ENCODE data around the gene GSTA1. TPM values are rescaled to one million over a fixed set of nuclear protein-coding genes. Genes with fewer than 3 reads are reported as not detected.
"Not testable (repeated sequence)": the region's sequence is repeated elsewhere in the genome, so short reads cannot be mapped to it uniquely, and the experiment has no call there.

GSTA1 gene
- total RNA-seq, 1 experiment from 2014 or later: not detected

DNA sequence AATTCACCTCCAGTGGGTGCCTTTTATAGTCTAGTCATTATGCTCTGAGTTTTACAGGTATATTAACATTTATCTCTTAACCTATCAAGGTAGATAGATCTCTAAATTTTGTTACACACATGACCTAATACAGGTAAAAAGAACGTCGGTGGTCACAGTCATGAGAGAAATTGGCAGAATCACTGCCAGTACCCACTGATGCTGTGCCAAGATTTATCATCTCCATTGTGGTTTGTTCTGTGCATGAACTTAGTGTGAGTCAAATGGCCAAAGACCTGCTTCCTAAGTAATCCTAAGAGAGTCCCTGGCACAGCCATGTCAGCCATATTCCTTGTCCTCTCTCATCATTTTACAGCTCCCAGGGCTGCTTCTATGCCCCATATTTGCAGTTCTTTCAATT is 9.2 kb downstream of the GSTA1 start:
- not testable (repeated sequence) for H3K14ac ChIP-seq (ENCODE audit: insufficient read depth, low read length); H3K27me3 Mint-ChIP-seq (ENCODE audit: low read depth)

More for the DNA sequence above, 9.2 kb downstream of the GSTA1 start:
- not testable (repeated sequence) for H4K5ac ChIP-seq (ENCODE audit: insufficient read length, low read depth, low read length); H4K8ac ChIP-seq (replicated peaks; ENCODE audit: insufficient read length, low read depth, low read length); H2BK12ac ChIP-seq (ENCODE audit: insufficient read length, low read depth, low read length); DNase-seq; H4K91ac ChIP-seq (ENCODE audit: insufficient read length, low read depth, low read length); H2BK120ac ChIP-seq (ENCODE audit: low read depth, low read length, poor library complexity, severe bottlenecking); H3T11ph ChIP-seq (ENCODE audit: low read length); H3K79me2 ChIP-seq (ENCODE audit: insufficient read depth, low read length); H2AFZ ChIP-seq (ENCODE audit: low read length); H3K27ac ChIP-seq (ENCODE audit: insufficient read length, low read depth, low read length); H3K4me1 Mint-ChIP-seq; H2BK5ac ChIP-seq (ENCODE audit: insufficient read length, low read length); H3K9me3 ChIP-seq (ENCODE audit: control insufficient read depth, low read depth, low read length); H2BK15ac ChIP-seq (ENCODE audit: low read depth, low read length); H4K20me1 ChIP-seq (ENCODE audit: control insufficient read depth, insufficient read depth, insufficient read length); H3K23me2 ChIP-seq (ENCODE audit: insufficient read length, low read depth, low read length, poor library complexity, severe bottlenecking); H3K4me3 Mint-ChIP-seq; H3K9ac ChIP-seq (ENCODE audit: extremely low read depth, insufficient read length, low read length); H3K79me1 ChIP-seq (ENCODE audit: insufficient read depth, low read depth, low read length, poor library complexity, severe bottlenecking); H3K56ac ChIP-seq (ENCODE audit: insufficient read length, low read depth, low read length); H3K4ac ChIP-seq (ENCODE audit: low read depth, low read length); H3K27me3 ChIP-seq (ENCODE audit: insufficient read depth, low read length); H3K18ac ChIP-seq (ENCODE audit: insufficient read length, low read depth, low read length); H3K4me1 ChIP-seq (ENCODE audit: insufficient read depth, low read length); H2AK5ac ChIP-seq (ENCODE audit: insufficient read length, low read length); H3K4me2 ChIP-seq (ENCODE audit: insufficient read depth, insufficient read length, low read length); H3K23ac ChIP-seq (ENCODE audit: insufficient read length, low read depth, low read length); H2BK20ac ChIP-seq (ENCODE audit: low read depth, low read length, poor library complexity, severe bottlenecking)
- peak overlapping the region in 1 of 3 experiments; percentile 70; a peak in 1 of 7 replicates for H3K27ac Mint-ChIP-seq
- peaks cover 11 to 21% of the 10 kb centered on the region in 2 experiments for H3K9me3 Mint-ChIP-seq
- no CpG with 5 or more reads among the region's 2 CpGs for WGBS (ENCODE audit: extremely low coverage, insufficient read length, low lambda C conversion rate)
- peaks cover 5 to 15% (median 5%) of the 10 kb centered on the region in 3 experiments for H3K36me3 Mint-ChIP-seq (ENCODE audit: insufficient read depth in 1 of 3, low read depth in 3 of 3)

Data from H9 (cell line).